GM21381 (cell line): ENCODE results near the gene RHBDD1.

Experiments
- ATAC-seq: cut with Tn5 transposase; IDR thresholded peaks from one replicate; pipeline ENCODE4 v1.9.1; 2021; ENCODE audit warnings: mild to moderate bottlenecking, moderate library complexity; ENCODE audit not compliant: unreplicated experiment

RHBDD1 gene

GRCh38 chr2:227022608-227023007 lies 186.8 kb downstream of the RHBDD1 start:
- ATAC-seq = no peak

GRCh38 chr2:227025510-227025909 lies 189.7 kb downstream of the RHBDD1 start:
- no peak for ATAC-seq

GRCh38 chr2:227029426-227030105 lies 193.7 kb downstream of the RHBDD1 start:
- no peak for ATAC-seq

DNA sequence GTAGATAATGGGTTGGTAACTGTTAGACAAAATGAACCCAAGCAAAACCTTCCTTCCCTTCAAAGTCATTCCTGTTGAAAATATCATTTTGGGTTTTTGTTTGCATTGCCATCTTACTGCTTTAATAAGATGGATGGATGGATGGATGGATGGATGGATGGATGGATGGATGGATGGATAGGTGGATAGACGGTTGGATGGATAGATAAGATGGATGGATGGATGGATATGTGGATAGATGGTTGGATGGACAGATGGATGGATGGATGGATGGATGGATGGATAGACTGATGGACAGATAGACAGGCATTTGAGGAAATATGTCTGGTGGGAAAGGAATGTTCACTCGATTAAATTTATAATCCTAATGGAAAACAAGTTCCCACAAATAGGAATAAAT lies 194.9 kb downstream of the RHBDD1 start:
- ATAC-seq = no peak

GRCh38 chr2:227031379-227031778 lies 195.5 kb downstream of the RHBDD1 start:
- no peak for ATAC-seq

DNA sequence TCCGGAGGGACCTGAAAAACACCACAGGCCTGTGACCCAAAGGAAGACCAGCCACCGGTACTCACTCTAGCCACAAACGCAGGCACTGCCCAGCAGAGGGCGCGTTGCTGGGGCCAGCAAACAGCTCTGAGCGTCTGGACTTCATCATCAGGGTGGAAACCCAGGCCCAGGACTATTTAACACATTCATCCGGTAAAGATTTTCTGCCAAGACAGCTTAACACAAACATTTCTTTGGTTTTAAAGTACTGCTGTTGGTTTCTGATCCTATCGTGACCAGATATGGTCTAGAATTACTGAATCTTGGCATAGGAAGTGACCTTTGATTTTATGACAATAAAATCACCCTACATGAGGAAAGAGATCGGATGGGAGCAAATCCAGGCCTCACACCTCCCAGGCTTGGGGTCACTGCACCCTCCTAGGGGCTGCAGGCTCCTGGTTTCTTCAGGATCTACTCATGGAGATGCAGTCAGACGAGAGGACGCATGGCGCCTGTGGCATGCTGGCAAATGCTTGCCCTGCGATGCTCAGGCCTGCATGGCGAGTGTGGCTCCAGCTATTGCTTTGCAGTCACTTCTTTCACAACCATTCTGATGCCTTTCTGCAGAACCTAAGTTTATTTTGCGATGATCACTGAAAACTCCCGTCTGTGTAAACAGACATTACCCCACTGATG lies 197.8 kb downstream of the RHBDD1 start:
- no peak for ATAC-seq

GRCh38 chr2:227035711-227036367 lies 200.0 kb downstream of the RHBDD1 start:
- ATAC-seq = no peak

DNA sequence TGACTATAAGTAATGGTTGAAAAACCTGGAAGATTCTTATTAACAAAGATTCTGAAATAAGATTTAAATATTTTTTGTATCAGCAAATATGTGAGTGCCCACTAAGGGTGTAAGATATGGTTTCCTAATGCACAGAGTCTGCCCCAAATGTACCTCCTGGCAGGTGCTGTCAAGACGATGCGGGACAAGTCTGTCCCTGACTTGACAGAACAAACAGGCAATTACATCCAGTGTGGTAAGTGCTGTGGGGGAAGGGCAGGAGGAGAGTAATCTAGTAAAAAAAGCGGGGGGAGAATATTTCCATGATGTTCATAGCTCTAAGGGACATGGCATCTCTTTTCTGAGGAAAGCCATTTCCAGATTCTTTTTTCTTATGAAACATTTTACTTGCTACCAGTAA lies 200.7 kb downstream of the RHBDD1 start:
- no peak for ATAC-seq

- ATAC-seq = no peak
These were observed 202.8 kb downstream of the RHBDD1 start for GRCh38 chr2:227038550-227039189.

- ATAC-seq = no peak
These were observed 208.1 kb downstream of the RHBDD1 start for GRCh38 chr2:227043981-227044380.
